Small intestine (tissue), 7 donors: ENCODE measurements around the gene ALKBH6. TPM values are rescaled to one million over a fixed set of nuclear protein-coding genes. Genes with fewer than 3 reads are reported as not detected.
"Not testable (repeated sequence)": the region's sequence is repeated elsewhere in the genome, so short reads cannot be mapped to it uniquely, and the experiment has no call there.

Experiments
- DNase-seq, 2 donors: peaks; one replicate each; pipeline versions ENCODE4 v3.0.0 to v3.0.0-alpha.2; 2013
- FAIRE-seq: peaks from 2 replicates; lab custom pipeline; 2012; peaks lifted over from hg19 to GRCh38; lab: Jason Lieb, UNC
- H3K27ac ChIP-seq, 3 donors: one replicate each; pipeline ENCODE4 v1.5.1; 2013; ENCODE audit warnings: low read length in 2 of 3, mild to moderate bottlenecking in 2 of 3, control low read depth in 1 of 3, inconsistent platforms in 1 of 3, low read depth in 1 of 3, moderate library complexity in 1 of 3
- H3K27me3 ChIP-seq, 3 donors: one replicate each; pipeline ENCODE4 v1.6.1; 2013; ENCODE audit warnings: low read length in 3 of 3, inconsistent platforms in 1 of 3; ENCODE audit not compliant: control insufficient read depth in 3 of 3, insufficient read depth in 3 of 3
- H3K36me3 ChIP-seq, 3 donors: one replicate each; pipeline ENCODE4 v1.6.1; 2013; ENCODE audit warnings: low read length in 3 of 3, inconsistent platforms in 1 of 3, low read depth in 1 of 3, mild to moderate bottlenecking in 1 of 3, moderate library complexity in 1 of 3; ENCODE audit not compliant: control insufficient read depth in 3 of 3, insufficient read depth in 2 of 3
- H3K4me1 ChIP-seq, 3 donors: one replicate each; pipeline ENCODE4 v1.6.1; 2013; ENCODE audit warnings: low read length in 2 of 3, inconsistent platforms in 1 of 3, low read depth in 1 of 3, mild to moderate bottlenecking in 1 of 3, moderate library complexity in 1 of 3; ENCODE audit not compliant: control insufficient read depth in 3 of 3, insufficient read depth in 2 of 3
- H3K4me3 ChIP-seq, 3 donors: one replicate each; pipeline ENCODE4 v1.5.1; 2013; ENCODE audit warnings: low read length in 3 of 3, control low read depth in 1 of 3, inconsistent platforms in 1 of 3, low read depth in 1 of 3, mild to moderate bottlenecking in 1 of 3, moderate library complexity in 1 of 3
- H3K9me3 ChIP-seq, 2 donors: one replicate each; pipeline ENCODE4 v1.6.1; 2013; ENCODE audit warnings: low read depth in 1 of 2, low read length in 1 of 2; ENCODE audit not compliant: control insufficient read depth in 2 of 2, insufficient read depth in 1 of 2
- WGBS, 3 donors: extraction: QIAGEN DNeasy Blood & Tissue Kit; methylation state at CpG; one replicate each; pipeline ENCODE4 v1.1.7; 2013; 5-methylcytosine and 5-hydroxymethylcytosine counted together
- polyA plus RNA-seq, 4 donors: library from polyadenylated mRNA; stranded (reverse) in 3 of 4; unstranded in 1 of 4; fragments of 200-250 nt in 3 of 4; fragments of 120-200 nt in 1 of 4; gene quantifications; one replicate each; pipeline versions ENCODE4 v1.2.1 to v1.2.3, GENCODE V29; 2013
- donor health status: healthy with polysubstance abuse.
- donor health status: control.
- donor health status: control.
- donor health status: Bipolar disorder and iron deficiency.
- donor health status: healthy.

ALKBH6 gene
- polyA plus RNA-seq, 4 donors: 14.3 to 19.7 (median 15.6) TPM

- H3K27me3 ChIP-seq, FAIRE-seq, H3K4me1 ChIP-seq, H3K4me3 ChIP-seq, H3K27ac ChIP-seq, H3K9me3 ChIP-seq, DNase-seq: not testable (repeated sequence)
- 91 to 95% (median 92%) methylated on average over 6 of the region's 6 CpGs for WGBS, 3 donors
- H3K36me3 ChIP-seq: peaks cover 0 to 27% (median 0%) of the 10 kb centered on the region in 3 donors
Measured at GRCh38 chr19:36041092-36041491, 27.1 kb upstream of the ALKBH6 start.

GRCh38 chr19:36040495-36040894, 26.5 kb upstream of the ALKBH6 start:
- no peaks in the 10 kb centered on the region for H3K9me3 ChIP-seq
- H3K36me3 ChIP-seq: peaks cover 0 to 30% (median 0%) of the 10 kb centered on the region in 3 donors
- no peak overlapping the region for H3K27ac ChIP-seq
- no peaks in the 10 kb centered on the region for H3K27me3 ChIP-seq
- no peaks in the 10 kb centered on the region for H3K4me1 ChIP-seq
- H3K4me3 ChIP-seq: no peak overlapping the region
- FAIRE-seq: no peak
- DNase-seq: no peak
- 92% methylated on average over 6 of the region's 6 CpGs for WGBS, 3 donors

GRCh38 chr19:36032251-36033104, 18.5 kb upstream of the ALKBH6 start, which contains the start of gene CLIP3:
Gene CLIP3 (minus strand): TSS chr19:36032873. CDS start chr19:36032357, 516 bp downstream.
- DNase-seq: peak in 1 of 2 donors; percentile 52
- peaks cover 0 to 5% (median 2%) of the 10 kb centered on the region in 3 donors for H3K4me1 ChIP-seq
- H3K4me3 ChIP-seq: peak within 1 kb of the TSS in 2 of 3 donors; percentile 9 to 60
- 9 to 42% (median 30%) methylated on average over 32 to 51 of the region's 51 CpGs for WGBS, 3 donors
- H3K9me3 ChIP-seq: no peaks in the 10 kb centered on the region
- peaks cover 0 to 23% (median 0%) of the 10 kb centered on the region in 3 donors for H3K36me3 ChIP-seq
- no peaks in the 10 kb centered on the region for H3K27me3 ChIP-seq
- FAIRE-seq: no peak
- no peak within 1 kb of the TSS for H3K27ac ChIP-seq

- Histone ChIP-seq H3K4me3 (no peak overlapping the region), H3K4me1 (peaks cover 0 to 5% (median 2%) of the 10 kb centered on the region in 3 donors), H3K36me3 (peaks cover 0 to 32% (median 0%) of the 10 kb centered on the region in 3 donors), H3K9me3 (no peaks in the 10 kb centered on the region), H3K27ac (no peak overlapping the region), H3K27me3 (no peaks in the 10 kb centered on the region)
- DNase-seq (no peak), FAIRE-seq (no peak)
- WGBS, 3 donors: 47 to 63% (median 60%) methylated on average over 6 of the region's 6 CpGs
Measured at GRCh38 chr19:36031308-36031707, 17.3 kb upstream of the ALKBH6 start.

- DNase-seq: no peak
- WGBS, 3 donors: 81 to 86% (median 85%) methylated on average over 8 of the region's 8 CpGs
- H3K4me3 ChIP-seq: no peak overlapping the region
- H3K9me3 ChIP-seq: no peaks in the 10 kb centered on the region
- no peak overlapping the region for H3K27ac ChIP-seq
- H3K27me3 ChIP-seq: no peaks in the 10 kb centered on the region
- no peak for FAIRE-seq
- peaks cover 0 to 5% (median 2%) of the 10 kb centered on the region in 3 donors for H3K4me1 ChIP-seq
- H3K36me3 ChIP-seq: peaks cover 0 to 32% (median 0%) of the 10 kb centered on the region in 3 donors
Measured at GRCh38 chr19:36030264-36031148, 16.5 kb upstream of the ALKBH6 start.

- H3K27me3 ChIP-seq: no peaks in the 10 kb centered on the region
- H3K36me3 ChIP-seq: peaks cover 0 to 28% (median 0%) of the 10 kb centered on the region in 3 donors
- no peaks in the 10 kb centered on the region for H3K9me3 ChIP-seq
- FAIRE-seq: no peak
- no peak overlapping the region for H3K4me3 ChIP-seq
- 82 to 93% (median 87%) methylated on average over 10 of the region's 10 CpGs for WGBS, 3 donors
- DNase-seq: no peak
- no peak overlapping the region for H3K27ac ChIP-seq
- H3K4me1 ChIP-seq: peaks cover 0 to 5% (median 2%) of the 10 kb centered on the region in 3 donors
Measured at GRCh38 chr19:36028313-36029041, 14.5 kb upstream of the ALKBH6 start.

- Histone ChIP-seq H3K36me3 (peaks cover 0 to 32% (median 0%) of the 10 kb centered on the region in 3 donors), H3K27me3 (no peaks in the 10 kb centered on the region), H3K4me1 (peaks cover 0 to 2% (median 2%) of the 10 kb centered on the region in 3 donors), H3K9me3 (no peaks in the 10 kb centered on the region), H3K27ac (no peak overlapping the region), H3K4me3 (no peak overlapping the region)
- FAIRE-seq (no peak), DNase-seq (no peak)
- 95 to 99% (median 98%) methylated on average over 6 of the region's 6 CpGs for WGBS, 3 donors
Measured at GRCh38 chr19:36027696-36028095, 13.7 kb upstream of the ALKBH6 start.
